ENCODE measurements around the gene FRMD4A. TPM values are rescaled to one million over a fixed set of nuclear protein-coding genes. Genes with fewer than 3 reads are reported as not detected.
"Not testable (repeated sequence)": the region's sequence is repeated elsewhere in the genome, so short reads cannot be mapped to it uniquely, and the experiment has no call there.

The FRMD4A gene
- total RNA-seq, 1 donor from 2014 or later = 34.6 TPM

GRCh38 chr10:14244801-14245211 is 85.9 kb downstream of the FRMD4A start:
- peak; percentile 27 for DNase-seq (ENCODE audit: low read depth)
- H3K4me3 ChIP-seq (ENCODE audit: low read depth, low read length) = no peak overlapping the region

GRCh38 chr10:14244147-14244546 is 86.6 kb downstream of the FRMD4A start:
- no peak for DNase-seq (ENCODE audit: low read depth)
- peak; percentile 27 for TF ChIP-seq CTCF (conservative IDR thresholded peaks at IDR 0.05; ENCODE audit: low read depth, low read length)
- no peak overlapping the region for H3K4me3 ChIP-seq (ENCODE audit: low read depth, low read length)

More at GRCh38 chr10:14244801-14245211, 85.9 kb downstream of the FRMD4A start:
- TF ChIP-seq CTCF (conservative IDR thresholded peaks at IDR 0.05; ENCODE audit: low read depth, low read length) = no peak

- H3K4me3 ChIP-seq (ENCODE audit: low read depth, low read length) = no peak overlapping the region
- TF ChIP-seq CTCF (conservative IDR thresholded peaks at IDR 0.05; ENCODE audit: low read depth, low read length) = no peak
- no peak for DNase-seq (ENCODE audit: low read depth)
Observed at GRCh38 chr10:14243221-14243620, 87.5 kb downstream of the FRMD4A start.

- no peak overlapping the region for H3K4me3 ChIP-seq (ENCODE audit: low read depth, low read length)
- no peak for TF ChIP-seq CTCF (conservative IDR thresholded peaks at IDR 0.05; ENCODE audit: low read depth, low read length)
- DNase-seq (ENCODE audit: low read depth) = no peak
Observed at GRCh38 chr10:14241196-14241595, 89.5 kb downstream of the FRMD4A start.

- no peak overlapping the region for H3K4me3 ChIP-seq (ENCODE audit: low read depth, low read length)
- DNase-seq (ENCODE audit: low read depth) = no peak
- no peak for TF ChIP-seq CTCF (conservative IDR thresholded peaks at IDR 0.05; ENCODE audit: low read depth, low read length)
Observed at GRCh38 chr10:14240253-14241189, 90.2 kb downstream of the FRMD4A start.

- not testable (repeated sequence) for DNase-seq (ENCODE audit: low read depth); H3K4me3 ChIP-seq (ENCODE audit: low read depth, low read length)
Observed at GRCh38 chr10:14238659-14239058, 92.1 kb downstream of the FRMD4A start.

- TF ChIP-seq CTCF (conservative IDR thresholded peaks at IDR 0.05; ENCODE audit: low read depth, low read length) = no peak
- DNase-seq (ENCODE audit: low read depth) = no peak
- no peak overlapping the region for H3K4me3 ChIP-seq (ENCODE audit: low read depth, low read length)
Observed at GRCh38 chr10:14236341-14236740, 94.4 kb downstream of the FRMD4A start.

Measured in epithelial cell of proximal tubule (primary cell).